HG03097 (cell line): ENCODE measurements around the gene PKNOX1.
"Not testable (repeated sequence)": the region's sequence is repeated elsewhere in the genome, so short reads cannot be mapped to it uniquely, and the experiment has no call there.

Experiments
- ATAC-seq: cut with Tn5 transposase; IDR thresholded peaks from one replicate; pipeline ENCODE4 v1.9.1; 2021; ENCODE audit not compliant: unreplicated experiment, low FRiP score

Gene PKNOX1

GRCh38 chr21:42983103-42983502 lies 8.7 kb downstream of the PKNOX1 start:
- no peak for ATAC-seq

- no peak for ATAC-seq
Observed at GRCh38 chr21:42983869-42984268, 9.5 kb downstream of the PKNOX1 start.

- no peak for ATAC-seq
Observed at GRCh38 chr21:42986125-42986783, 11.9 kb downstream of the PKNOX1 start.

- ATAC-seq = no peak
Observed at GRCh38 chr21:42988236-42988965, 14.0 kb downstream of the PKNOX1 start.

- not testable (repeated sequence) for ATAC-seq
Observed at GRCh38 chr21:42989370-42989769, 15.0 kb downstream of the PKNOX1 start.

- no peak for ATAC-seq
Observed at GRCh38 chr21:42989816-42990650, 15.7 kb downstream of the PKNOX1 start.

GRCh38 chr21:42991992-42992740 lies 17.8 kb downstream of the PKNOX1 start:
- ATAC-seq = no peak

- no peak for ATAC-seq
Observed at GRCh38 chr21:42993051-42993712, 18.8 kb downstream of the PKNOX1 start.

GRCh38 chr21:42997053-42997452 lies 22.7 kb downstream of the PKNOX1 start:
- ATAC-seq = no peak

GRCh38 chr21:42997983-42998382 lies 23.6 kb downstream of the PKNOX1 start:
- not testable (repeated sequence) for ATAC-seq

GRCh38 chr21:42999152-42999551 lies 24.8 kb downstream of the PKNOX1 start:
- not testable (repeated sequence) for ATAC-seq

GRCh38 chr21:43000041-43000440 lies 25.7 kb downstream of the PKNOX1 start:
- ATAC-seq = not testable (repeated sequence)

- ATAC-seq = no peak
Observed at GRCh38 chr21:43001316-43001715, 27.0 kb downstream of the PKNOX1 start.

- ATAC-seq = no peak
Observed at GRCh38 chr21:43004926-43005325, 30.6 kb downstream of the PKNOX1 start.

GRCh38 chr21:43005635-43006034 lies 31.3 kb downstream of the PKNOX1 start:
- no peak for ATAC-seq

GRCh38 chr21:43006051-43006873 lies 31.9 kb downstream of the PKNOX1 start:
- ATAC-seq = not testable (repeated sequence)

GRCh38 chr21:43006874-43007208 lies 32.5 kb downstream of the PKNOX1 start:
- no peak for ATAC-seq

GRCh38 chr21:43012596-43012995 lies 38.2 kb downstream of the PKNOX1 start:
- no peak for ATAC-seq

GRCh38 chr21:43015906-43016540 lies 41.7 kb downstream of the PKNOX1 start:
- ATAC-seq = no peak
